Activated naive CD8-positive, alpha-beta T cell treated with anti-CD3 and anti-CD28 coated beads, Interleukin-2, amount 10 ng/mL, durations not matched to agents 7 days and 5 days (primary cell): Measurements from ENCODE around the gene KRTAP5-3. TPM values are rescaled to one million over a fixed set of nuclear protein-coding genes. Genes with fewer than 3 reads are reported as not detected.

ENCODE experiments used
- ATAC-seq: fragments of 150-1000 bp; cut with Tn5 transposase; one replicate; pipeline ENCODE4 v1.10.0; 2021; ENCODE audit warnings: low read depth, moderate library complexity
- POLR2A ChIA-PET: fragments of 350-600 bp; sonication (Branson Sonifier 250); formaldehyde crosslinking; loops from one replicate; lab custom pipeline; 2021; ENCODE audit warnings: antibody characterized with exemption; lab: Charles Lee
- DNase-seq: peaks from one replicate; pipeline ENCODE4 v3.0.0; 2021
- H3K27ac Mint-ChIP-seq: one replicate; pipeline ENCODE4 v1.8.0; 2022; ENCODE audit warnings: mild to moderate bottlenecking, mixed read lengths
- H3K27me3 Mint-ChIP-seq: one replicate; pipeline ENCODE4 v1.8.0; 2022; ENCODE audit warnings: mild to moderate bottlenecking, moderate library complexity, mixed read lengths
- H3K36me3 Mint-ChIP-seq: one replicate; pipeline ENCODE4 v1.8.0; 2021; ENCODE audit warnings: mild to moderate bottlenecking, mixed read lengths
- H3K4me1 Mint-ChIP-seq: one replicate; pipeline ENCODE4 v1.8.0; 2021; ENCODE audit warnings: mixed read lengths
- H3K4me3 Mint-ChIP-seq: one replicate; pipeline ENCODE4 v1.8.0; 2022; ENCODE audit warnings: mild to moderate bottlenecking, moderate library complexity, mixed read lengths
- H3K9me3 Mint-ChIP-seq: one replicate; pipeline ENCODE4 v1.8.0; 2021; ENCODE audit warnings: mixed read lengths
- total RNA-seq, 2 experiments: library from RNA; stranded (reverse); gene quantifications; one replicate each; pipeline ENCODE4 v1.2.3, GENCODE V29; 2021

The KRTAP5-3 gene
- total RNA-seq, 2 experiments from 2014 or later: not detected

DNA sequence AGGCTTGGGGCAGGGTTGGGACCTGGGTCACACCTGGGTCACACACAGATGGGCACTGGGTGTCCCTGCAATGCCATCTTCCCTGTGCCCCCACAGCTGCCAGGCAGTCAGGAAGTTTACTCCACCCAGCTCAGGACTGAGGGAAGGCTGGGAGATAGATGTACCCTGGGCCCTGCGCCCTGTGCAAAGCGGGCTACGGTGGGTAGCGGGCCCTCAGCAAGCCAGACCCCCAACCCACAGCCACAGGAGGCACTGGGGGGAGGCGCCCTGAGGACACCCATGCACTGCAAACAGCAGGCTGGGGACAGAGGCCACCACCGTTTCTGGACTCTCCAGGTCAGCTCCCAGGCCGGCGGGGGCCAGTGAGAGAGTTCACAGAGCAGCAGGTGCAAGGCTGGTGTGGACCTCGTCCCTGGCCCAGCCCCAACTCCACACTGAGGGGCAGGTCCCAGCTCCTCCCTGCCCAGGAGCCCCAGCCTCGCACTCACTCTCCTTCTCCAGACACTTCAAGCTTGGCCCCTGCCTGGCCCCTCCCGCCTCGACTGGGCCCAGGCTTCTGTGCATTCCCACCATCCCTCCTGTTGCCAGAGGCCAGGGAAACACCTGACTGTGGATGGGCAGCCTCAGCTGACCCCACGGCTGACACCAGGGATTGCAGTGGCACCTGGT lies 41.1 kb downstream of the KRTAP5-3 start:
- peaks cover 13% of the 10 kb centered on the region for H3K27me3 Mint-ChIP-seq
- no peak overlapping the region for H3K27ac Mint-ChIP-seq
- no peaks in the 10 kb centered on the region for H3K4me1 Mint-ChIP-seq
- H3K36me3 Mint-ChIP-seq: no peaks in the 10 kb centered on the region
- H3K9me3 Mint-ChIP-seq: no peaks in the 10 kb centered on the region
- no peak overlapping the region for H3K4me3 Mint-ChIP-seq
- POLR2A ChIA-PET: no interaction called here
- DNase-seq: no peak
- no peak for ATAC-seq

DNA sequence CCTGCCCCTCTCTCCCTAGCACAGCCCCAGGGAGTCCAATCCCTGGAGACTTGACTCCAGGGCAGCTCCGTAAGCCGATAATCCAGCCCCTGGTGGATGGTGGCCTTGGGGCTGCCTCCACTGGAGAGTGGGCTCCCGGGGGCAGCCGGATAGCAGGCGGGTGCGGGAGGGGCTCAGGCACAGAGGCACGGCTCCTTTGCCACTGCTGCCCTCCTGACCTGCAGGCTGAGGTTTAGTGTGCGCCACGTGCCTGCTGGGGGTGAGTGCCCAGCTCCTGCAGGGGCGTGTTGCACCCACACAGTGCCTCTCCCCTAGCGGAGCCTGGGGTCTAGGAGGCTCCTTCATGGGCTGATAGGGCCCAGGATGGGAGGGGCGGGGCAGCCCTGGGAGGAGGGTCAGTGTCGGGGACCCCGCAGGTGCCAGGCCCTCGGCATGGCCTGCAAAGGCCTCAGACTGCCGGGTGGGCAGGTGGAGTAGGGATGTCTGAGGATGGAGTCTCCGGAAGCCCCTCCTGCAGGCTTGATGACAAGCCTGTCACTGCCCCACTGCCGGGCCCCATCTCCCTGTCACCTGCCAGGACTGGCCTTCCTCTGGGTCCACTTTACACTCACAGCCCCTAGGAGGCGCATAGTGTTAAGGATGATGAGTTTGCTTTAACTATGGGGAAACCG lies 41.7 kb downstream of the KRTAP5-3 start:
- POLR2A ChIA-PET: no interaction called here
- no peaks in the 10 kb centered on the region for H3K9me3 Mint-ChIP-seq
- ATAC-seq: no peak
- DNase-seq: no peak
- no peaks in the 10 kb centered on the region for H3K36me3 Mint-ChIP-seq
- no peak overlapping the region for H3K27ac Mint-ChIP-seq
- peaks cover 13% of the 10 kb centered on the region for H3K27me3 Mint-ChIP-seq
- H3K4me3 Mint-ChIP-seq: no peak overlapping the region
- H3K4me1 Mint-ChIP-seq: no peaks in the 10 kb centered on the region

DNA sequence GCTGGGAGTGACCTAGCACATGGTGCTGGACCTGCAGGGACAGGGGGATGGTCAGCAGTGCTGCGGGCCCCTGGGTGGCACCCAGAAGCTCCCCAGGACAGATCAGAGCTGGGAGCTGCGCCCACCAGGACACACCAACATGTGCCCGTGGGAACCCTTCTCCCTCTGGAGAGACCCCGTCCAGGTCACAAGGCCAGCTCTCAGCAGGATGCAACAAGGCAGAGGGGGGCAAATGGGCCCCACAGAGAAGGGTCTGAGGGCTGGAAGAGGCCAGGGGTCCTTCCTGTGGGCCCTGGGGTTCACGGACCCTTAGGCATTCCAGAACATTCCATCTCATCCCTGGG lies 42.4 kb downstream of the KRTAP5-3 start:
- Mint-ChIP-seq H3K27ac (no peak overlapping the region), H3K27me3 (peaks cover 12% of the 10 kb centered on the region), H3K4me3 (no peak overlapping the region), H3K9me3 (no peaks in the 10 kb centered on the region), H3K36me3 (no peaks in the 10 kb centered on the region), H3K4me1 (no peaks in the 10 kb centered on the region)
- no peak for DNase-seq
- no peak for ATAC-seq
- POLR2A ChIA-PET: no interaction called here

DNA sequence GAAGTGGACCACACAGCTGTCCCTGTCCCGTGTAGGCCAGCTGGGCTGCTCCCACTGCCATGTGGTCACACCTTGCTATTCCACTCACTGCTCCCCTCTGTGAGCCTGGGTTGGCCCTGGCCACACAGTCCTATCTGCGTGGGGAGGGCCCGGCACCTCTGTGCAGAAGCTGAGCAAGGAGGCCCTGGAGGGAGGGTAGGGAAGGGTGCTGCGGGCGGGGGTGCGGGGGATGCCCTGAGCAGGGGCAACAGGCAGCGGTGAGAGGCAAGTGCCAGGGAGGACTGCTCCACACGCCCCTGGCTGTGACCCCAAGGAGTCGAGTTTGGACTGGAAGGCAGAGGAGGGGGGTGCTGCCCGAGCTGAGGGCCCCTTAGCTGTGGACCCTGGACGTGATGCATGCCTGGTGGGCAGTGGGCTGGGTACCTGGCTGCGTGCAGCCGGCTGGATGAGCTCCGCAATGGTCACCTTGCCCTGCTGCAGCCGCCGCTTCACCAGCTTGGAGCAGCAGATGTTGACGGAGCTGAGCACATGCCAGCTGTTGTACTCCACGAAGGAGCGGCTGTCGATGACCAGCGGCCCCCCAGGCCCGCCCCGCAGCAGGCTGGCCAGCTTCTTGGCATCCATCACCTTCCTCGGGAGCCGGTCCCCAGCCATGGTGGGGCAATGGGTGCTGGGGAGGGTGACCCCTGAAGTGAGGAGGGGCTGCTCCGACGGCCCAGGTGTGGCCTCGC lies 42.9 kb downstream of the KRTAP5-3 start:
- Mint-ChIP-seq H3K4me1 (no peaks in the 10 kb centered on the region), H3K9me3 (no peaks in the 10 kb centered on the region), H3K4me3 (no peak overlapping the region), H3K36me3 (no peaks in the 10 kb centered on the region), H3K27ac (no peak overlapping the region), H3K27me3 (peaks cover 7% of the 10 kb centered on the region)
- DNase-seq (no peak), ATAC-seq (no peak)
- POLR2A ChIA-PET: no interaction called here

DNA sequence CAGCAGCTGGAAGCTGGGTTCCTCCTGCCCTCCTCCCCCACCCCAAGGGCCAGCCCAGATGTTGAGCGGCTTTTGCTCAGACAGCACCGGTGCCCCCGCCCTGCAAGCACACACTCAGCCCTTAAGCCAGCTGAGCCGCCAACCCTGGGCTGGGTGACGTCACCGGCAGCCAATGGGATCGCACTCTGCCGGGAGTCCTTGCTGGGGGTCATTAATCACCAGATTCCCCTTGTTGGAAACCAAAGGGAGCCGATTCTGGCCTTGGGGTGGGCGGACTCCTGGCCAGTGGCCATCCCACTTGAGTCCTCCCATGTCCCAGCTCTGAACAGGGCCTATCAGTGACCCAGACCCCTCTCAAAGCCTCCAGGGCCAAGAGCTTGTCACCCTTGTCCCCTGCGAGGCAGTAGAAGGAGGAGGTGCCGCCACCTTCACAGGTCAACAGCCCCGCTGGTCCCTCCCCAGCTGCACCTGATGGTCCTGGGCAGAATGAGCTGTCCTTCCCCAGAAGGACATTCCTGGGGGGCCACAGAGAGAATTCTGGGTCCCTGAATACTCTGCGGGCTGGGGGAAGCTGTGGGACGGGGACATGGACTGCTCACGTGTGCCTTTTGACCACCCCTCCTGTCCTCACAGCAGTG lies 43.6 kb downstream of the KRTAP5-3 start:
- POLR2A ChIA-PET: no interaction called here
- Mint-ChIP-seq H3K27ac (no peak overlapping the region), H3K27me3 (peaks cover 4% of the 10 kb centered on the region), H3K36me3 (no peaks in the 10 kb centered on the region), H3K9me3 (no peaks in the 10 kb centered on the region), H3K4me1 (no peaks in the 10 kb centered on the region), H3K4me3 (no peak overlapping the region)
- no peak for ATAC-seq
- no peak for DNase-seq

DNA sequence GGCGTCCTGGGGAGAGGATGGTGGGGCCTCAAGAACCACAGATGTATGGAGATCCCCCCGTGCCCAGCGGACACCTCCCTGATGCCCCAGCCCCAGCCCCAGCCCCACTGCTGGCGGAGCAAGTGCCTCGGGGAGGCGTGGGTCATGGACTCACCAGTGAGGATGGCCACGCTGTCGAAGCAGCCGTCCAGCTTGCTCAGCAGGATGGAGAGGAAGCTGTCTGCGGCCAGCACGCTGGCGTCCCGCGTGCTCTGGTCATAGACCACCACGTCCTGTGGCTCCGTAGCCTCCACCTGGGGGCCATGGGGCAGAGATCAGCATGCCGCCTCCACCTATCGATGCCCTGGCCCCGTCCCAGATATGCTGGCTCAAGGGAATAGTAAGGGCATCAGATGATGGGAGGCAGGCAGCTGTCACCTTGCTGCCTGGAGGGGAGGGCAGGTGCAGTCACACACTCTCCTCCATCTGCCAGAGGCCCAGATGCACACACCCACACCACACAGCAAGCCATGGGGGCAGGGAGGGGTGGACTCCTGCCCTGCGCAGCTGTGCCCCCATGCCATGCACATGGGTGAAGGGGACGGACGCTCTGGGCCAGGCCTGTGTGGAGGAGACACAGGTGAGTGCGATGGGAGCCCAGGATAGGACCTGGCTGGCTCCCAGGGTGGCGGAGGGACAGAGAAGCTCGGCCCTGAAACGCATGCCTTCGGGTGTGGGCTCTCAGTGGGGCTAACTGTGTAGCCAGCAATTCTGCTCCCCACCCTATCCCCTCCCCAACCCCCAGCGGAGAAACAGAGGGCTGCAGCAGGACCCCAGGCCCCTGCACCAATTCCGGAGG lies 44.3 kb downstream of the KRTAP5-3 start:
- Mint-ChIP-seq H3K9me3 (no peaks in the 10 kb centered on the region), H3K4me3 (no peak overlapping the region), H3K4me1 (no peaks in the 10 kb centered on the region), H3K27ac (no peak overlapping the region), H3K27me3 (no peaks in the 10 kb centered on the region), H3K36me3 (no peaks in the 10 kb centered on the region)
- ATAC-seq (no peak), DNase-seq (no peak)
- POLR2A ChIA-PET: no interaction called here

DNA sequence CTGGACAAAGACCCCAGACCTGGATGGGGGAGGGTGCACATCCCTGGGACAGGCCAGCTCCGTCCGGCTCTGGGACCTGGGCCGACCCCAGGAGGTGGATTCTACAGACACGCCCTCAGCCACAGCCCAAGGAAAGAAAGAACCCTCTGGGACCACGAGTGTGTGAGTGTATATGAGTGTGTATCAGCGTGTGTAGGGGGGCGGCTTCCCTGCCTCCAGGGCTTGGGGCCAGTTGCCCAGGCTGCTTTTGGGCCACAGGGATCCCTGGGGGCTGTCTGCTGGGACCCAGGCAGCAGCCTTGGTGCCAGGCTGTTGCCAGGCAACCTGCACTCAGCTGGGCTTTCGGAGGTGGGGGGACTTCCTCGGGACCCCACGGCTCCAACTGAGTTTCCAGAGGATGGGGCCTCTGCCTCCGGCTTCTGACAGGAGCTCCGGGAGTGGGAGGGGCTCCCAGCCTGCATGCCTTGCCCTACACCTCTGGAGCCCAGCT lies 45.1 kb downstream of the KRTAP5-3 start:
- no peaks in the 10 kb centered on the region for H3K9me3 Mint-ChIP-seq
- no peak for DNase-seq
- no peak for ATAC-seq
- no peaks in the 10 kb centered on the region for H3K4me1 Mint-ChIP-seq
- H3K4me3 Mint-ChIP-seq: no peak overlapping the region
- POLR2A ChIA-PET: no interaction called here
- no peak overlapping the region for H3K27ac Mint-ChIP-seq
- H3K36me3 Mint-ChIP-seq: no peaks in the 10 kb centered on the region
- H3K27me3 Mint-ChIP-seq: no peaks in the 10 kb centered on the region

DNA sequence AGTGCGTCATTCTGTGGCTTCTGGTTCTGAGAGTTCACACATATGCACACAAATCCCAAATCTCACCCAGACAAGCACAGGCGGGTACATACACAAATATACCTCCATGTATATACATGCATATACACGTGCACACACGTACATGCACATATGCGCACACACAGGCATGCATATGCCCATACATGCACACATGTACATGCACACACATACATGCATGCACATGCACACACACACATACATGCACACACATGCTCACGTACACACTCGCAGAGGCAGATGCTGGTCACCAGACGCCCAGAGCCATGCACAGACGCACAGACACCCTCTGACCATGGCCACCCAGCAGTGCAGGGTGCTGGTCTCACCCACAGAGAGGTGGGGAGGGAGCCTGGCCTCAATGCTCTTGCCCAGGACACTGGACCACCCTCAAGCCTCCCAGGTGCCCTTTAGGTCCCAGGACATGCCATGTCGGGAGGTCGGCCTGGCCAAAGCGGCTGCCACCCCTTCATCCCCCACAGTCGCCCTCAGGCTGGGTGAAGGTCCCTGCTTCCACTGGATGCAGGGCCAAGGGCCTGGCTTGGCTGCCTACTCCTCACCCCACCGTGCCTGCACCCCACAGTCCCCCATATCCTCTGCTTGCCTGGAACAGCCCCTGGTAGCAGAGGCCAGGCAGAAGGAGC lies 45.7 kb downstream of the KRTAP5-3 start:
- Mint-ChIP-seq H3K27ac (no peak overlapping the region), H3K4me1 (no peaks in the 10 kb centered on the region), H3K9me3 (no peaks in the 10 kb centered on the region), H3K36me3 (no peaks in the 10 kb centered on the region), H3K27me3 (no peaks in the 10 kb centered on the region), H3K4me3 (no peak overlapping the region)
- POLR2A ChIA-PET: no interaction called here
- DNase-seq (no peak), ATAC-seq (no peak)

DNA sequence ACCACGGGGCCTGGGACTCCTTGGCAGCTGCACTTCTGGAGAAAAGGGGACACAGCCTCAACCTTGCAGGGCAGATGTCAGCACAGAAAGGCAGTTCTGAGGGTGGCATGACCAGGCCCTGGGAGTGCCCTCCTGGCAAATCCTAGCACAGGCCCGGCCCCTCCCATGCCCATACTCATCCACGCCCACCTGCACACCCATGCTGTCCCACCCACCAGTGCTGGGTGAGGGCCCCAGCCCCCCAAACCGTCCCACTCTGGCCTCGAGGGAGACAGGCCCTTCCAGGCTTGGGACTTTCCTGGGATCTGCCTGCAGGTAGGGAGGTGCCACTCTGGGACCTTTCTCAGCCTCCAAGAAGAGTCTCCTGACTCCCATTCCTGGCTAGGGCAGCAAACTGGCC lies 46.3 kb downstream of the KRTAP5-3 start:
- Mint-ChIP-seq H3K27ac (no peak overlapping the region), H3K9me3 (no peaks in the 10 kb centered on the region)
- POLR2A ChIA-PET: no interaction called here

DNA sequence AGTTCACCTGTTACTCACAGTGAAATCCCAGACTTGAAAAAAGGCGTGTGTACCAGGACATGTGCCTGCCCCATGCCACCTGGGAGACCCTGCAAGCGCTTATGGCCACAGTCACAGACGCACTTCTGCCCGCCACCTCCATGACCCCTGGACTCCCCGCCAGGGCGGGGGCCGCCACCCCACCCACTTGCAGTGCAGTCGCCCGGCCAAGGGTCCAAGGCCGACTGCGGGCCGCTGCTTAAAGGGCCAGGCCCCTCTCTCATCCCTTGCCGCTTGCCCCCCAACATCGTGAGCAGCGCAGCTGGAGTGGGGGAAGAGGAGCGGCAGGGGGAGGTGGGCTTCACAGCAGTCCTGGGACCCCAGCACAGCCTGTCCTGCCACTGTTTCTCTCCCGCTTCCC lies 47.0 kb downstream of the KRTAP5-3 start:
- no peaks in the 10 kb centered on the region for H3K9me3 Mint-ChIP-seq
- DNase-seq (no peak), ATAC-seq (no peak)
- no peaks in the 10 kb centered on the region for H3K27me3 Mint-ChIP-seq
- no peaks in the 10 kb centered on the region for H3K4me1 Mint-ChIP-seq
- no peak overlapping the region for H3K27ac Mint-ChIP-seq
- POLR2A ChIA-PET: no interaction called here
- no peak overlapping the region for H3K4me3 Mint-ChIP-seq
- no peaks in the 10 kb centered on the region for H3K36me3 Mint-ChIP-seq

More for the DNA sequence above, 46.3 kb downstream of the KRTAP5-3 start:
- H3K36me3 Mint-ChIP-seq: no peaks in the 10 kb centered on the region
- no peak overlapping the region for H3K4me3 Mint-ChIP-seq
- no peaks in the 10 kb centered on the region for H3K4me1 Mint-ChIP-seq
- H3K27me3 Mint-ChIP-seq: no peaks in the 10 kb centered on the region
- no peak for ATAC-seq
- no peak for DNase-seq

DNA sequence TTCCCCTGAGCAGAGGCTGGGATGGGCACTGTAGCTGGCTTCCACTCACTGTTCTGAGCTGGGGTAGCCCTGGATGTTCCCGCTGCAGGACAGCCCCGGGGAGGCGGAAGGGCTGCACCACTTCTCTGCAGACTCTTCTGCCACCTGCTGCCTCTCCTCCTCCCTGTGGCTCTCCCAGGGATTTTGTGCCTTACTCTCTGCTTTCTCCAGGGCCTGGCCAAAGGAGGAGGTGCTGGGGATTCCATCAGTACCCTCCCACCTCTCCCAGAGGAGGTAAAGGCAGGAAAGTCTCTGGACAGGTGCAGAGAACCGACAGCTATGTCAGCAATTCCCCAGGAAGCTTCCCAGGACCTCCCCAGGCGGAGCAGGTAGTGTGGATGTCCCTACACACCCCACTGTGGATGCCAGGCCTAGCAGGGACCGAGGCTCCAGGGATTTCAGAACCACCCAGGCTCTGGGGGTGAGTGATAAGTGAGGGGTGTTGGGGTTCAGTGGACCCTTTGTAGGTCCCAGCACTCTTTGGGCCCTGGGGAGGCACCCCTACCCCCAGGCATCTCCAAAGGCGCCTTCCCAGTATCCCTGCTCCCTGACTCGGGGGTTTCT lies 47.5 kb downstream of the KRTAP5-3 start:
- H3K4me1 Mint-ChIP-seq: no peaks in the 10 kb centered on the region
- H3K27ac Mint-ChIP-seq: no peak overlapping the region
- POLR2A ChIA-PET: no interaction called here

DNA sequence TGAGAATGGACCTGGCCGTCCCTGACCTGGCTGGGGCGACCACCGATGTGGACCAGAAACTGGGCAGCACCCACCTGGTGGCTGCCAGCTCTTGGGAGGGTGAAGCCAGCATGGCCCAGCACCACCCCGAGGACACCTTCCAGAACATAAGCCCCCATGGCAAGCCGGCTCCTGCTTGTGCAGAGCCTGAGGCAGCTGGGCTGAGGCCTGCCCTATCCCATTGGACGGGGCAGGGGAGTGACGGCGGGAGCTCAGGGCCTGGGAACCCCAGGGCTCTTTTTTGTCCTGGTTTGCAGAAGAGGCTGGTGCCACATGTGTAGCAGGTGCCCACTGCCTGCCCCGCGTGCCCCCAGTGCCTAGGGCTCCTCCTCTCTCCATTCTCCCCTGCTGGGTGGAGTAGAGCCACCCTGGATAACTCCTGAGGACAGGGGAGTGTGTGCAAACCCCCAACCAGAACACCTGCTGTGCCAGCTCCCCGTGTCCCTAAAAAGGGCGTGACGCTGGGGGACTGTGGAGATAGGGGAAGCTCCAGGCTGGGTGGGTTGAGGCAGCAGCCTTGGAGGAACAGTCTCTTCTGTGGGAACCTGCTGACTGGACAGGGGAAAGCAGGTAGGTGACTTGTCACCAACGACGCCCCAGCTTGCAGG lies 48.1 kb downstream of the KRTAP5-3 start:
- POLR2A ChIA-PET: no interaction called here
- Mint-ChIP-seq H3K27me3 (no peaks in the 10 kb centered on the region), H3K4me1 (no peaks in the 10 kb centered on the region), H3K36me3 (no peaks in the 10 kb centered on the region), H3K27ac (no peak overlapping the region), H3K4me3 (no peak overlapping the region), H3K9me3 (no peaks in the 10 kb centered on the region)
- no peak for DNase-seq
- no peak for ATAC-seq

More for the DNA sequence above, 47.5 kb downstream of the KRTAP5-3 start:
- Mint-ChIP-seq H3K36me3 (no peaks in the 10 kb centered on the region), H3K9me3 (no peaks in the 10 kb centered on the region), H3K27me3 (no peaks in the 10 kb centered on the region), H3K4me3 (no peak overlapping the region)
- DNase-seq (no peak), ATAC-seq (no peak)
